Measurements from ENCODE around the gene SEC23A.

DNA sequence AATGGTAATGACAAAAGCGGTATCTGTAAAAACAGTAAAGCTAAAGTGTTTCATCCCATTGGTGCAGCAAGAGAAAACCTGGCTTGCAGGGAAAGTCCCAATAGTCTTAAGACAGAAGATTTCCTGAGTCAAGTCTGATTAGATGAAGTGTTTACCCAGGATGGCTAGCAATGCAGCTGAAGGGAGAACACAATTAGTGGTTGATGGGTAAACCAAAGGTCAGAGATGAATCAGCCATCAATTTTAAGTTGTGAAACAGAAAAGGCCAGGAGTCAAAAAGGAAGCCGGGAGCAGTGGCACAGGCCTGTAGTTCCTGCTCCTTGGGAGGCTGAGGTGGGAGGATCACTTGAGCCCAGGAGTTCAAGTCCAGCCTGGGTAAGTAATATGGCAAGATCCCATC is 52.6 kb downstream of the SEC23A start:
- TF ChIP-seq, protein P1, sequence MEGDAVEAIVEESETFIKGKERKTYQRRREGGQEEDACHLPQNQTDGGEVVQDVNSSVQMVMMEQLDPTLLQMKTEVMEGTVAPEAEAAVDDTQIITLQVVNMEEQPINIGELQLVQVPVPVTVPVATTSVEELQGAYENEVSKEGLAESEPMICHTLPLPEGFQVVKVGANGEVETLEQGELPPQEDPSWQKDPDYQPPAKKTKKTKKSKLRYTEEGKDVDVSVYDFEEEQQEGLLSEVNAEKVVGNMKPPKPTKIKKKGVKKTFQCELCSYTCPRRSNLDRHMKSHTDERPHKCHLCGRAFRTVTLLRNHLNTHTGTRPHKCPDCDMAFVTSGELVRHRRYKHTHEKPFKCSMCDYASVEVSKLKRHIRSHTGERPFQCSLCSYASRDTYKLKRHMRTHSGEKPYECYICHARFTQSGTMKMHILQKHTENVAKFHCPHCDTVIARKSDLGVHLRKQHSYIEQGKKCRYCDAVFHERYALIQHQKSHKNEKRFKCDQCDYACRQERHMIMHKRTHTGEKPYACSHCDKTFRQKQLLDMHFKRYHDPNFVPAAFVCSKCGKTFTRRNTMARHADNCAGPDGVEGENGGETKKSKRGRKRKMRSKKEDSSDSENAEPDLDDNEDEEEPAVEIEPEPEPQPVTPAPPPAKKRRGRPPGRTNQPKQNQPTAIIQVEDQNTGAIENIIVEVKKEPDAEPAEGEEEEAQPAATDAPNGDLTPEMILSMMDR (IDR thresholded peaks at IDR 0.05; ENCODE audit: low read depth, low read length), result no peak
- no peak for TF ChIP-seq EZH2phosphoT487 (IDR thresholded peaks at IDR 0.05; ENCODE audit: low read depth)
